CD14-positive monocyte (primary cell): Measurements from ENCODE around the gene NRXN3. TPM values are rescaled to one million over a fixed set of nuclear protein-coding genes. Genes with fewer than 3 reads are reported as not detected.

Experiments used
- DNase-seq, 3 donors: peaks; one replicate each; pipeline ENCODE4 v3.0.0-alpha.2; 2011 to 2022
- H2AFZ ChIP-seq: 2 replicates; pipeline ENCODE4 v1.6.0; 2012; ENCODE audit warnings: mild to moderate bottlenecking, low read depth, low read length, inconsistent platforms; ENCODE audit not compliant: insufficient read depth, poor library complexity, severe bottlenecking
- H3K27ac ChIP-seq, 2 donors: 1 replicate in 1 of 2; 2 replicates in 1 of 2; pipeline ENCODE4 v1.5.1; 2012 to 2013; ENCODE audit warnings: low read length in 2 of 2, control low read depth in 1 of 2, inconsistent platforms in 1 of 2, low read depth in 1 of 2, mild to moderate bottlenecking in 1 of 2
- H3K27me3 ChIP-seq, 2 donors: one replicate each; pipeline versions ENCODE4 v1.6.0 to v1.6.1; 2011 to 2013; ENCODE audit warnings: low read length in 2 of 2; ENCODE audit not compliant: control insufficient read depth in 2 of 2, insufficient read depth in 2 of 2
- H3K36me3 ChIP-seq, 2 donors: replicated peaks in 1 of 2; 1 replicate in 1 of 2; 2 replicates in 1 of 2; pipeline versions ENCODE4 v1.5.1 to v1.6.1; 2012 to 2013; ENCODE audit warnings: low read length in 2 of 2, control low read depth in 1 of 2, inconsistent platforms in 1 of 2, mild to moderate bottlenecking in 1 of 2; ENCODE audit not compliant: insufficient read depth in 2 of 2, control insufficient read depth in 1 of 2
- H3K4me1 ChIP-seq, 2 donors: 1 replicate in 1 of 2; 2 replicates in 1 of 2; pipeline versions ENCODE4 v1.5.1 to v1.6.1; 2012 to 2013; ENCODE audit warnings: low read length in 2 of 2, control low read depth in 1 of 2, inconsistent platforms in 1 of 2, mild to moderate bottlenecking in 1 of 2, moderate library complexity in 1 of 2; ENCODE audit not compliant: insufficient read depth in 2 of 2, control insufficient read depth in 1 of 2
- H3K4me2 ChIP-seq: replicated peaks from 2 replicates; pipeline ENCODE3; 2012; ENCODE audit warnings: low read length, moderate library complexity, mild to moderate bottlenecking; ENCODE audit not compliant: poor library complexity, severe bottlenecking; ENCODE audit errors: extremely low read depth
- H3K4me3 ChIP-seq, 3 experiments: fragments of 200-600 bp in 1 of 3; sonication (generic) in 1 of 3; replicated peaks in 1 of 3; 1 replicate in 2 of 3; 2 replicates in 1 of 3; pipeline ENCODE4 v1.5.1; 2011 to 2013; ENCODE audit warnings: low read length in 3 of 3, mild to moderate bottlenecking in 3 of 3, control low read depth in 2 of 3, low read depth in 2 of 3, inconsistent platforms in 1 of 3, moderate library complexity in 1 of 3
- H3K79me2 ChIP-seq: 2 replicates; pipeline ENCODE4 v1.6.0; 2012; ENCODE audit warnings: mild to moderate bottlenecking, control low read depth, inconsistent platforms, low read length, moderate library complexity; ENCODE audit not compliant: insufficient read depth
- H3K9ac ChIP-seq: 2 replicates; pipeline ENCODE4 v1.6.0; 2017; ENCODE audit warnings: low read length, mild to moderate bottlenecking; ENCODE audit not compliant: insufficient read depth, poor library complexity, severe bottlenecking
- H3K9me3 ChIP-seq, 2 donors: replicated peaks in 1 of 2; 1 replicate in 1 of 2; 2 replicates in 1 of 2; pipeline versions ENCODE4 v1.5.1 to v1.6.1; 2012 to 2013; ENCODE audit warnings: low read length in 2 of 2, control low read depth in 1 of 2; ENCODE audit not compliant: control insufficient read depth in 1 of 2, insufficient read depth in 1 of 2
- H4K20me1 ChIP-seq: 2 replicates; pipeline ENCODE4 v1.6.0; 2012; ENCODE audit warnings: mild to moderate bottlenecking, low read length, control low read depth, moderate library complexity; ENCODE audit not compliant: insufficient read depth
- H3K27ac Mint-ChIP-seq, 7 donors: one replicate each; pipeline ENCODE4 v1.8.0; 2020; ENCODE audit warnings: mild to moderate bottlenecking in 7 of 7, mixed read lengths in 7 of 7, moderate library complexity in 6 of 7, inconsistent platforms in 2 of 7
- H3K27me3 Mint-ChIP-seq, 3 donors: one replicate each; pipeline ENCODE4 v1.8.0; 2021 to 2022; ENCODE audit warnings: low read depth in 3 of 3, mild to moderate bottlenecking in 3 of 3, mixed read lengths in 3 of 3, moderate library complexity in 3 of 3, inconsistent platforms in 1 of 3
- H3K36me3 Mint-ChIP-seq, 2 donors: one replicate each; pipeline ENCODE4 v1.8.0; 2020; ENCODE audit warnings: mixed read lengths in 2 of 2, inconsistent platforms in 1 of 2, mild to moderate bottlenecking in 1 of 2
- H3K4me1 Mint-ChIP-seq: one replicate; pipeline ENCODE4 v1.8.0; 2020; ENCODE audit warnings: mild to moderate bottlenecking, mixed read lengths
- H3K4me3 Mint-ChIP-seq, 2 donors: one replicate each; pipeline ENCODE4 v1.8.0; 2020; ENCODE audit warnings: mild to moderate bottlenecking in 2 of 2, mixed read lengths in 2 of 2, moderate library complexity in 1 of 2
- H3K9me3 Mint-ChIP-seq, 7 donors: one replicate each; pipeline ENCODE4 v1.8.0; 2020 to 2022; ENCODE audit warnings: mixed read lengths in 7 of 7, mild to moderate bottlenecking in 6 of 7, moderate library complexity in 6 of 7, inconsistent platforms in 2 of 7
- WGBS: methylation state at CpG from one replicate; pipeline ENCODE4 v1.1.5; 2013; ENCODE audit warnings: missing lambda C conversion rate; ENCODE audit not compliant: insufficient coverage; 5-methylcytosine and 5-hydroxymethylcytosine counted together
- intact Hi-C, 2 donors: fragments of 100-400 bp; cut with micrococcal nuclease; formaldehyde crosslinking; loops; one replicate each; pipeline versions ENCODE4 v1.15.0 to v1.15.1; 2023
- polyA plus RNA-seq, 3 donors: library from polyadenylated mRNA; depleted of rRNA in 1 of 3; unstranded in 2 of 3; stranded (reverse) in 1 of 3; fragments of 300-500 nt in 2 of 3; fragments of >200 nt in 1 of 3; fragmentation: Illumina TruSeq in 2 of 3; gene quantifications; 1 replicate in 2 of 3; 2 replicates in 1 of 3; pipeline ENCODE4 v1.2.3, GENCODE V29; 2012 to 2021
- TF ChIP-seq, protein P1 (sequence below): fragments of 200-600 bp; IDR thresholded peaks from one replicate; pipeline ENCODE4 v1.8.0; 2022; ENCODE audit warnings: antibody characterized with exemption, mild to moderate bottlenecking

NRXN3 gene
- polyA plus RNA-seq, 3 donors, result not detected

DNA sequence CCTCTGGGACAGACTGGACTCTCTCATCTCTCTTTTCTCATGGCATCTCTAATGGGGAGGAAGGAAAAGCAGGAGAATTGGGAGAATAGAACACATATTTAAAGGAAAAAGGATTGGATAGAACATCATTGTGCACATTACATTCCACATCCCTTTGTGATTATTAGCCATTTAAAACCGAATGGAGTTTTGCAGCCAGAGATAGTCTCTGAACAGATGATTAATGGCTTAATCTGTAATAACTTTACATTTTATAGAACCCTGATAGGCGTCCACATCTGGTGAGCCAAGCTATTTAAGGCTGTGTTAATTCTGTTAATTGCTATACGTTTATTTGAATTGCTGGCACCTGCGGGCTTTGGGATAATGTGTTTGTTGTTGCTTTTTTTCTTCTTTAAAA, 487.3 kb downstream of the NRXN3 start:
- Histone ChIP-seq H3K27me3 (no peaks in the 10 kb centered on the region), H3K4me3 (no peak overlapping the region), H2AFZ (no peak overlapping the region), H3K36me3 (no peaks in the 10 kb centered on the region), H3K4me2 (no peak overlapping the region), H3K9me3 (no peaks in the 10 kb centered on the region), H3K9ac (no peak overlapping the region), H3K4me1 (no peaks in the 10 kb centered on the region), H4K20me1 (no peaks in the 10 kb centered on the region), H3K27ac (no peak overlapping the region), H3K79me2 (no peaks in the 10 kb centered on the region)
- TF ChIP-seq, protein P1, sequence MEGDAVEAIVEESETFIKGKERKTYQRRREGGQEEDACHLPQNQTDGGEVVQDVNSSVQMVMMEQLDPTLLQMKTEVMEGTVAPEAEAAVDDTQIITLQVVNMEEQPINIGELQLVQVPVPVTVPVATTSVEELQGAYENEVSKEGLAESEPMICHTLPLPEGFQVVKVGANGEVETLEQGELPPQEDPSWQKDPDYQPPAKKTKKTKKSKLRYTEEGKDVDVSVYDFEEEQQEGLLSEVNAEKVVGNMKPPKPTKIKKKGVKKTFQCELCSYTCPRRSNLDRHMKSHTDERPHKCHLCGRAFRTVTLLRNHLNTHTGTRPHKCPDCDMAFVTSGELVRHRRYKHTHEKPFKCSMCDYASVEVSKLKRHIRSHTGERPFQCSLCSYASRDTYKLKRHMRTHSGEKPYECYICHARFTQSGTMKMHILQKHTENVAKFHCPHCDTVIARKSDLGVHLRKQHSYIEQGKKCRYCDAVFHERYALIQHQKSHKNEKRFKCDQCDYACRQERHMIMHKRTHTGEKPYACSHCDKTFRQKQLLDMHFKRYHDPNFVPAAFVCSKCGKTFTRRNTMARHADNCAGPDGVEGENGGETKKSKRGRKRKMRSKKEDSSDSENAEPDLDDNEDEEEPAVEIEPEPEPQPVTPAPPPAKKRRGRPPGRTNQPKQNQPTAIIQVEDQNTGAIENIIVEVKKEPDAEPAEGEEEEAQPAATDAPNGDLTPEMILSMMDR, result no peak
- Mint-ChIP-seq H3K4me3 (no peak overlapping the region), H3K4me1 (no peaks in the 10 kb centered on the region), H3K27me3 (peaks cover 0 to 2% (median 1%) of the 10 kb centered on the region in 3 donors), H3K36me3 (no peaks in the 10 kb centered on the region), H3K27ac (no peak overlapping the region), H3K9me3 (peaks cover 0 to 11% (median 3%) of the 10 kb centered on the region in 7 donors)
- intact Hi-C loops, result no loop called here
- DNase-seq, result no peak
- no CpG with 5 or more reads among the region's 4 CpGs for WGBS

DNA sequence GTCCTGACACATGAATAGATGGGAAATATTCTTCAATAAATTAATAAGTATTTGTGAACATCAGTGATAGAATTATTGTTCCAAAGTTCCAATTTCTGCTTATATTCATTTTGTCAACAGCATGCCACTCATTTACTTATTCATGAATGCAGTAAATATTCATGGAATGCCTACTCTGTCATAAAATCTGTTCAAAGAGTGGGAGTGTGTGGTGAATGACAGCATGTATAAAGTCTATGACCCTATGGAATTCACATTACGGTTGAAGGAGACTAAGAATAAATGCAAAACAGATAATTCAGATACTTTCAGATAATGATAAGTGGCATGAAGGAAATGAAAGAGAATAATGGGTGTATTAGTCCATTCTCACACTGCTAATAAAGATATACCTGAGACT, 494.7 kb downstream of the NRXN3 start:
- intact Hi-C loops, result no loop called here
- no peaks in the 10 kb centered on the region for H3K36me3 Mint-ChIP-seq
- Histone ChIP-seq H3K36me3 (no peaks in the 10 kb centered on the region), H4K20me1 (no peaks in the 10 kb centered on the region), H3K9me3 (no peaks in the 10 kb centered on the region), H3K4me3 (no peak overlapping the region), H3K4me1 (no peaks in the 10 kb centered on the region), H3K27ac (no peak overlapping the region), H3K4me2 (no peak overlapping the region), H3K79me2 (no peaks in the 10 kb centered on the region), H2AFZ (no peak overlapping the region), H3K27me3 (no peaks in the 10 kb centered on the region), H3K9ac (no peak overlapping the region)
- no peak overlapping the region for H3K4me3 Mint-ChIP-seq
- H3K27ac Mint-ChIP-seq, result no peak overlapping the region
- H3K9me3 Mint-ChIP-seq, result peaks cover 0 to 3% (median 2%) of the 10 kb centered on the region in 7 donors
- WGBS, result no CpG with 5 or more reads among the region's 1 CpG
- no peaks in the 10 kb centered on the region for H3K4me1 Mint-ChIP-seq
- TF ChIP-seq, protein P1, result no peak
- no peaks in the 10 kb centered on the region for H3K27me3 Mint-ChIP-seq
- no peak for DNase-seq
